Liver (tissue), 9 donors: ENCODE results near the gene CYCS. TPM values are rescaled to one million over a fixed set of nuclear protein-coding genes. Genes with fewer than 3 reads are reported as not detected.

ENCODE experiments used
- DNase-seq: peaks from one replicate; pipeline ENCODE4 v3.0.0-alpha.2; 2017; ENCODE audit warnings: low spot score
- H3K27ac ChIP-seq, 2 donors: one replicate each; pipeline ENCODE4 v1.7.0; 2013; ENCODE audit warnings: inconsistent platforms in 2 of 2, low read length in 2 of 2, control low read depth in 1 of 2, low read depth in 1 of 2, mild to moderate bottlenecking in 1 of 2
- H3K27me3 ChIP-seq, 4 donors: one replicate each; pipeline versions ENCODE4 v1.6.1 to v1.7.0; 2013; ENCODE audit warnings: low read length in 3 of 4, inconsistent platforms in 1 of 4, mild to moderate bottlenecking in 1 of 4, moderate library complexity in 1 of 4; ENCODE audit not compliant: control insufficient read depth in 4 of 4, insufficient read depth in 4 of 4
- H3K36me3 ChIP-seq, 4 donors: one replicate each; pipeline versions ENCODE4 v1.6.1 to v1.7.0; 2013; ENCODE audit warnings: low read length in 3 of 4, mild to moderate bottlenecking in 3 of 4, low read depth in 1 of 4, moderate library complexity in 1 of 4; ENCODE audit not compliant: control insufficient read depth in 4 of 4, insufficient read depth in 3 of 4
- H3K4me1 ChIP-seq, 4 donors: one replicate each; pipeline versions ENCODE4 v1.6.1 to v1.7.0; 2013; ENCODE audit warnings: low read length in 3 of 4, mild to moderate bottlenecking in 3 of 4, moderate library complexity in 1 of 4; ENCODE audit not compliant: control insufficient read depth in 4 of 4, insufficient read depth in 4 of 4
- H3K4me3 ChIP-seq, 3 donors: one replicate each; pipeline versions ENCODE4 v1.6.1 to v1.7.0; 2013; ENCODE audit warnings: low read length in 3 of 3, control low read depth in 1 of 3, low read depth in 1 of 3, mild to moderate bottlenecking in 1 of 3
- H3K9ac ChIP-seq, 2 donors: one replicate each; pipeline ENCODE4 v1.7.0; 2013; ENCODE audit warnings: low read length in 2 of 2, mild to moderate bottlenecking in 2 of 2, moderate library complexity in 2 of 2, control low read depth in 1 of 2, low read depth in 1 of 2
- H3K9me3 ChIP-seq, 4 donors: one replicate each; pipeline versions ENCODE4 v1.6.1 to v1.7.0; 2013; ENCODE audit warnings: low read length in 3 of 4; ENCODE audit not compliant: control insufficient read depth in 4 of 4
- EGR1 ChIP-seq, 2 donors: IDR thresholded peaks; 2 replicates each; pipeline ENCODE4 v1.6.1; 2016 to 2018; ENCODE audit warnings: antibody characterized with exemption in 2 of 2, low read depth in 2 of 2
- FOXA1 ChIP-seq: IDR thresholded peaks from 2 replicates; pipeline ENCODE4 v1.6.1; 2016; ENCODE audit warnings: antibody characterized with exemption
- FOXA2 ChIP-seq: IDR thresholded peaks from 2 replicates; pipeline ENCODE4 v1.6.1; 2016; ENCODE audit warnings: antibody characterized with exemption
- GABPA ChIP-seq, 2 donors: IDR thresholded peaks in 1 of 2; conservative IDR thresholded peaks in 1 of 2; 2 replicates each; pipeline ENCODE4 v1.6.1; 2016; ENCODE audit warnings: antibody characterized with exemption in 2 of 2, mild to moderate bottlenecking in 1 of 2, moderate library complexity in 1 of 2
- HNF4A ChIP-seq, 2 donors: conservative IDR thresholded peaks; 2 replicates each; pipeline ENCODE4 v1.6.1; 2016; ENCODE audit warnings: antibody characterized with exemption in 2 of 2, mild to moderate bottlenecking in 2 of 2
- HNF4G ChIP-seq: IDR thresholded peaks from 2 replicates; pipeline ENCODE4 v1.6.1; 2016; ENCODE audit warnings: antibody characterized with exemption
- JUND ChIP-seq, 2 donors: IDR thresholded peaks; 2 replicates each; pipeline ENCODE4 v1.6.1; 2016; ENCODE audit warnings: antibody characterized with exemption in 2 of 2
- RAD21 ChIP-seq, 2 donors: IDR thresholded peaks; 2 replicates each; pipeline ENCODE4 v1.6.1; 2016; ENCODE audit warnings: antibody characterized with exemption in 2 of 2, mild to moderate bottlenecking in 2 of 2
- RXRA ChIP-seq, 2 donors: IDR thresholded peaks; 2 replicates each; pipeline ENCODE4 v1.6.1; 2017 to 2018; ENCODE audit warnings: antibody characterized with exemption in 2 of 2, mild to moderate bottlenecking in 1 of 2
- SP1 ChIP-seq: IDR thresholded peaks from 2 replicates; pipeline ENCODE4 v1.6.1; 2018; ENCODE audit warnings: antibody characterized with exemption, mild to moderate bottlenecking
- TAF1 ChIP-seq: conservative IDR thresholded peaks from 2 replicates; pipeline ENCODE4 v1.6.1; 2016; ENCODE audit warnings: antibody characterized with exemption, mild to moderate bottlenecking
- YY1 ChIP-seq: IDR thresholded peaks from 2 replicates; pipeline ENCODE4 v1.6.1; 2016; ENCODE audit warnings: antibody characterized with exemption, mild to moderate bottlenecking
- WGBS: extraction: QIAGEN DNeasy Blood & Tissue Kit; methylation state at CpG from one replicate; pipeline ENCODE4 v1.1.7; 2013; 5-methylcytosine and 5-hydroxymethylcytosine counted together
- polyA plus RNA-seq, 2 donors: library from polyadenylated mRNA; stranded (reverse) in 1 of 2; unstranded in 1 of 2; fragments of 200-250 nt in 1 of 2; fragments of >200 nt in 1 of 2; fragmentation: Nextera tagmentation in 1 of 2; extraction: Ambion mirVana in 1 of 2; gene quantifications; one replicate each; pipeline versions ENCODE4 v1.2.1 to v1.2.3, GENCODE V29; 2013 to 2015
- total RNA-seq, 2 donors: library from RNA; depleted of rRNA; stranded (reverse); fragments of >200 nt; gene quantifications; one replicate each; pipeline ENCODE4 v1.2.3, GENCODE V29; 2014
- TF ChIP-seq, protein P1 (sequence below): IDR thresholded peaks from 2 replicates; pipeline ENCODE4 v1.6.1; 2016; ENCODE audit warnings: antibody characterized with exemption
- TF ChIP-seq, protein P2 (sequence below): IDR thresholded peaks from 2 replicates; pipeline ENCODE4 v1.6.1; 2016; ENCODE audit warnings: antibody characterized with exemption
- TF ChIP-seq, protein P3 (sequence below): IDR thresholded peaks from 2 replicates; pipeline ENCODE4 v1.6.1; 2016; ENCODE audit warnings: antibody characterized with exemption, mild to moderate bottlenecking
- TF ChIP-seq, protein P4 (sequence below): IDR thresholded peaks from 2 replicates; pipeline ENCODE4 v1.6.1; 2016; ENCODE audit warnings: antibody characterized with exemption
- TF ChIP-seq, protein P5 (sequence below): fragments of 150-350 bp; IDR thresholded peaks from 2 replicates; pipeline ENCODE4 v1.5.1; 2017; ENCODE audit warnings: improper control_type of control experiment, low read depth, low read length; ENCODE audit not compliant: missing input control
- donor health status: healthy.
- donor health status: healthy.
- donor health status: healthy.
- donor health status: healthy.
- donor health status: healthy.

The CYCS gene
- total and polyA plus RNA-seq, 4 donors, result 23.1 to 74.3 (median 42.4) TPM

DNA sequence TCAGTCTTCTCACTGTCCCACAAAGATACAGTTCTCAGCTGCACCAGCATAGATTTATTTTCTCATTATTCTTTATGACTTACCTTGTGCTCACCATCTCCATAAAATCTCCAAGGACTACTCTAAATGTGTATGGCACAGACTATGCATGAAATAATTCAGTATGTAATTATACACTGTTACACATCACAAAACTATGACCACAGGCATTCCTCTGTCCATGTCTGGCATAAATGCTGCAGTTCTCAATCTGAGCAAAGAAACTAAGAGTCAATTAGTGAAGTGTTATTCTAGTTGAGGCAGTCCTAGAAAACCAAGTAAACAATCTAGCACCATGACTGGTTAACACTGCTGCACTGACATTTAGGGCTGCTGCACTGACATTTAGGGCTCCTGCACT lies 2.7 kb downstream of the CYCS start (continued):
- TF ChIP-seq, protein P1, sequence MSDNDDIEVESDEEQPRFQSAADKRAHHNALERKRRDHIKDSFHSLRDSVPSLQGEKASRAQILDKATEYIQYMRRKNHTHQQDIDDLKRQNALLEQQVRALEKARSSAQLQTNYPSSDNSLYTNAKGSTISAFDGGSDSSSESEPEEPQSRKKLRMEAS, result no peak
- TF ChIP-seq HNF4A (conservative IDR thresholded peaks at IDR 0.05) (no peak), YY1 (no peak), FOXA1 (no peak), HNF4G (no peak), JUND (IDR thresholded peaks at IDR 0.05) (no peak)

DNA sequence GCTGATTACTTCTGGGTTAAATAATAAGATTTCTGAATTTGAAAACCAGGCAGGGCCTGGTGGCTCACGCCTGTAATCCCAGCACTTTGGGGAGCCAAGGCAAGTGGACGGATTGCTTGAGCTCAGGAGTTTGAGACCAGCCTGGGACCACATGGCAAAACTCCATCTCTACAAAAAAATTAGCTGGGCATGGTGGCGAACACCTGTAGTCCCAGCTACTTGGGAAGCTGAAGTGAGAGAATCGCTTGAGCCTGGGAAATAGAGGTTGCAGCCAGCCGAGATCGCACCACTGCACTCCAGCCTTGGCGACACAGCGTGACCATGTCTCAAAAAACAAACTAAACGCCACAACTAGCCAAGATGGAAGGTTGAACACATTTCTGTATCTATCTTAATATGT lies 3.5 kb downstream of the CYCS start:
- Histone ChIP-seq H3K27me3 (no peaks in the 10 kb centered on the region), H3K4me1 (peaks cover 0 to 12% (median 3%) of the 10 kb centered on the region in 4 donors)
- 96% methylated on average over 9 of the region's 9 CpGs for WGBS

More for the DNA sequence above, 3.5 kb downstream of the CYCS start:
- no peak overlapping the region for H3K9ac ChIP-seq
- H3K9me3 ChIP-seq, result no peaks in the 10 kb centered on the region
- no peak for DNase-seq
- H3K4me3 ChIP-seq, result no peak overlapping the region
- TF ChIP-seq YY1, result no peak
- TF ChIP-seq, protein P1, result no peak
- TF ChIP-seq RAD21 (IDR thresholded peaks at IDR 0.05), result no peak
- no peak for TF ChIP-seq FOXA1
- TF ChIP-seq JUND (IDR thresholded peaks at IDR 0.05), result no peak
- TF ChIP-seq, protein P2, sequence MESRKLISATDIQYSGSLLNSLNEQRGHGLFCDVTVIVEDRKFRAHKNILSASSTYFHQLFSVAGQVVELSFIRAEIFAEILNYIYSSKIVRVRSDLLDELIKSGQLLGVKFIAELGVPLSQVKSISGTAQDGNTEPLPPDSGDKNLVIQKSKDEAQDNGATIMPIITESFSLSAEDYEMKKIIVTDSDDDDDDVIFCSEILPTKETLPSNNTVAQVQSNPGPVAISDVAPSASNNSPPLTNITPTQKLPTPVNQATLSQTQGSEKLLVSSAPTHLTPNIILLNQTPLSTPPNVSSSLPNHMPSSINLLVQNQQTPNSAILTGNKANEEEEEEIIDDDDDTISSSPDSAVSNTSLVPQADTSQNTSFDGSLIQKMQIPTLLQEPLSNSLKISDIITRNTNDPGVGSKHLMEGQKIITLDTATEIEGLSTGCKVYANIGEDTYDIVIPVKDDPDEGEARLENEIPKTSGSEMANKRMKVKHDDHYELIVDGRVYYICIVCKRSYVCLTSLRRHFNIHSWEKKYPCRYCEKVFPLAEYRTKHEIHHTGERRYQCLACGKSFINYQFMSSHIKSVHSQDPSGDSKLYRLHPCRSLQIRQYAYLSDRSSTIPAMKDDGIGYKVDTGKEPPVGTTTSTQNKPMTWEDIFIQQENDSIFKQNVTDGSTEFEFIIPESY, result no peak
- TF ChIP-seq HNF4G, result no peak
- TF ChIP-seq, protein P3, sequence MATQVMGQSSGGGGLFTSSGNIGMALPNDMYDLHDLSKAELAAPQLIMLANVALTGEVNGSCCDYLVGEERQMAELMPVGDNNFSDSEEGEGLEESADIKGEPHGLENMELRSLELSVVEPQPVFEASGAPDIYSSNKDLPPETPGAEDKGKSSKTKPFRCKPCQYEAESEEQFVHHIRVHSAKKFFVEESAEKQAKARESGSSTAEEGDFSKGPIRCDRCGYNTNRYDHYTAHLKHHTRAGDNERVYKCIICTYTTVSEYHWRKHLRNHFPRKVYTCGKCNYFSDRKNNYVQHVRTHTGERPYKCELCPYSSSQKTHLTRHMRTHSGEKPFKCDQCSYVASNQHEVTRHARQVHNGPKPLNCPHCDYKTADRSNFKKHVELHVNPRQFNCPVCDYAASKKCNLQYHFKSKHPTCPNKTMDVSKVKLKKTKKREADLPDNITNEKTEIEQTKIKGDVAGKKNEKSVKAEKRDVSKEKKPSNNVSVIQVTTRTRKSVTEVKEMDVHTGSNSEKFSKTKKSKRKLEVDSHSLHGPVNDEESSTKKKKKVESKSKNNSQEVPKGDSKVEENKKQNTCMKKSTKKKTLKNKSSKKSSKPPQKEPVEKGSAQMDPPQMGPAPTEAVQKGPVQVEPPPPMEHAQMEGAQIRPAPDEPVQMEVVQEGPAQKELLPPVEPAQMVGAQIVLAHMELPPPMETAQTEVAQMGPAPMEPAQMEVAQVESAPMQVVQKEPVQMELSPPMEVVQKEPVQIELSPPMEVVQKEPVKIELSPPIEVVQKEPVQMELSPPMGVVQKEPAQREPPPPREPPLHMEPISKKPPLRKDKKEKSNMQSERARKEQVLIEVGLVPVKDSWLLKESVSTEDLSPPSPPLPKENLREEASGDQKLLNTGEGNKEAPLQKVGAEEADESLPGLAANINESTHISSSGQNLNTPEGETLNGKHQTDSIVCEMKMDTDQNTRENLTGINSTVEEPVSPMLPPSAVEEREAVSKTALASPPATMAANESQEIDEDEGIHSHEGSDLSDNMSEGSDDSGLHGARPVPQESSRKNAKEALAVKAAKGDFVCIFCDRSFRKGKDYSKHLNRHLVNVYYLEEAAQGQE, result no peak
- TF ChIP-seq, protein P4, sequence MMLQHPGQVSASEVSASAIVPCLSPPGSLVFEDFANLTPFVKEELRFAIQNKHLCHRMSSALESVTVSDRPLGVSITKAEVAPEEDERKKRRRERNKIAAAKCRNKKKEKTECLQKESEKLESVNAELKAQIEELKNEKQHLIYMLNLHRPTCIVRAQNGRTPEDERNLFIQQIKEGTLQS, result no peak
- no peak for TF ChIP-seq RXRA (IDR thresholded peaks at IDR 0.05)
- no peak for TF ChIP-seq HNF4A (conservative IDR thresholded peaks at IDR 0.05)
- TF ChIP-seq, protein P5, sequence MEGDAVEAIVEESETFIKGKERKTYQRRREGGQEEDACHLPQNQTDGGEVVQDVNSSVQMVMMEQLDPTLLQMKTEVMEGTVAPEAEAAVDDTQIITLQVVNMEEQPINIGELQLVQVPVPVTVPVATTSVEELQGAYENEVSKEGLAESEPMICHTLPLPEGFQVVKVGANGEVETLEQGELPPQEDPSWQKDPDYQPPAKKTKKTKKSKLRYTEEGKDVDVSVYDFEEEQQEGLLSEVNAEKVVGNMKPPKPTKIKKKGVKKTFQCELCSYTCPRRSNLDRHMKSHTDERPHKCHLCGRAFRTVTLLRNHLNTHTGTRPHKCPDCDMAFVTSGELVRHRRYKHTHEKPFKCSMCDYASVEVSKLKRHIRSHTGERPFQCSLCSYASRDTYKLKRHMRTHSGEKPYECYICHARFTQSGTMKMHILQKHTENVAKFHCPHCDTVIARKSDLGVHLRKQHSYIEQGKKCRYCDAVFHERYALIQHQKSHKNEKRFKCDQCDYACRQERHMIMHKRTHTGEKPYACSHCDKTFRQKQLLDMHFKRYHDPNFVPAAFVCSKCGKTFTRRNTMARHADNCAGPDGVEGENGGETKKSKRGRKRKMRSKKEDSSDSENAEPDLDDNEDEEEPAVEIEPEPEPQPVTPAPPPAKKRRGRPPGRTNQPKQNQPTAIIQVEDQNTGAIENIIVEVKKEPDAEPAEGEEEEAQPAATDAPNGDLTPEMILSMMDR, result no peak
- TF ChIP-seq TAF1, result no peak
- TF ChIP-seq EGR1 (IDR thresholded peaks at IDR 0.05; ENCODE audit: low read depth in 2 of 2), result no peak
- TF ChIP-seq SP1, result no peak
- no peak for TF ChIP-seq GABPA (IDR thresholded peaks at IDR 0.05 in 1 of 2, conservative IDR thresholded peaks at IDR 0.05 in 1 of 2)
- TF ChIP-seq FOXA2, result no peak
- H3K27ac ChIP-seq, result no peak overlapping the region
- peaks cover 6 to 26% (median 18%) of the 10 kb centered on the region in 4 donors for H3K36me3 ChIP-seq
